Measurements from ENCODE around the gene TTBK2. TPM values are rescaled to one million over a fixed set of nuclear protein-coding genes. Genes with fewer than 3 reads are reported as not detected.

Gene TTBK2
- polyA plus RNA-seq, 3 donors = 3.7 to 9.0 (median 5.7) TPM

DNA sequence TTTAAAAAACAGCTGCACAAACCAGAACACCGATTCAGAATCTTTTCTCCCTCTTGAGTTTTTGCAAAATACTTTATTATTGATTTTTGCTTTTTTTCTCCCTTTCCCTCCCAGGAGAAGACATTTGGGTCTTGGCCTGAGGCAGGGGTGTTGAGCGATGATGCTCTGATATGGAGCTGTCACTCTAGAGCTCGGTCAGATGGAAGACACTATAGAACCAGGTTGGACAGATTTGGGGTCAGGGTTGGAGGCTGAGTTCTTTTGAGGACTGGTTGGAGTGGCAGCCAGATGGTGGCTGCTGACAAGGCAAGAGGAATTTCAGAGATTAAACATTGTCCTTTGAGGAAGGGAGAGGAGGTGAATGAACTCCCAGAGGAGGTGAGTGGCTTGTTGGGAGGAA, 200.5 kb downstream of the TTBK2 start:
- intact Hi-C loops (cut with micrococcal nuclease) = no loop called here
- Histone ChIP-seq H2AFZ (ENCODE audit: insufficient read depth, low read depth, low read length, poor library complexity, severe bottlenecking) (no peak overlapping the region), H3K27ac (ENCODE audit: low read depth in 1 of 2, low read length in 2 of 2) (no peak overlapping the region), H4K20me1 (ENCODE audit: insufficient read depth, low read length) (no peaks in the 10 kb centered on the region), H3K4me2 (replicated peaks; ENCODE audit: extremely low read depth, low read length, poor library complexity, severe bottlenecking) (no peak overlapping the region), H3K27me3 (ENCODE audit: control insufficient read depth in 2 of 2, insufficient read depth in 2 of 2, low read length in 2 of 2) (no peaks in the 10 kb centered on the region), H3K4me1 (ENCODE audit: control insufficient read depth in 1 of 2, insufficient read depth in 2 of 2, low read length in 2 of 2) (no peaks in the 10 kb centered on the region), H3K9me3 (replicated peaks in 1 of 2; ENCODE audit: control insufficient read depth in 1 of 2, insufficient read depth in 1 of 2, low read length in 2 of 2) (no peaks in the 10 kb centered on the region), H3K36me3 (replicated peaks in 1 of 2; ENCODE audit: control insufficient read depth in 1 of 2, insufficient read depth in 2 of 2, low read length in 2 of 2) (peaks cover 30 to 53% of the 10 kb centered on the region in 2 donors), H3K79me2 (ENCODE audit: insufficient read depth, low read length) (no peaks in the 10 kb centered on the region), H3K4me3 (replicated peaks in 1 of 3; ENCODE audit: low read depth in 2 of 3, low read length in 3 of 3) (no peak overlapping the region), H3K9ac (ENCODE audit: insufficient read depth, low read length, poor library complexity, severe bottlenecking) (no peak overlapping the region)
- H3K9me3 Mint-ChIP-seq = peaks cover 0 to 3% (median 0%) of the 10 kb centered on the region in 7 donors
- no peaks in the 10 kb centered on the region for H3K4me1 Mint-ChIP-seq
- no peak for DNase-seq
- no peak overlapping the region for H3K27ac Mint-ChIP-seq
- peaks cover 35 to 46% of the 10 kb centered on the region in 2 donors for H3K36me3 Mint-ChIP-seq
- 100% methylated on average over 1 of the region's 3 CpGs for WGBS (ENCODE audit: insufficient coverage)
- TF ChIP-seq, protein P1, sequence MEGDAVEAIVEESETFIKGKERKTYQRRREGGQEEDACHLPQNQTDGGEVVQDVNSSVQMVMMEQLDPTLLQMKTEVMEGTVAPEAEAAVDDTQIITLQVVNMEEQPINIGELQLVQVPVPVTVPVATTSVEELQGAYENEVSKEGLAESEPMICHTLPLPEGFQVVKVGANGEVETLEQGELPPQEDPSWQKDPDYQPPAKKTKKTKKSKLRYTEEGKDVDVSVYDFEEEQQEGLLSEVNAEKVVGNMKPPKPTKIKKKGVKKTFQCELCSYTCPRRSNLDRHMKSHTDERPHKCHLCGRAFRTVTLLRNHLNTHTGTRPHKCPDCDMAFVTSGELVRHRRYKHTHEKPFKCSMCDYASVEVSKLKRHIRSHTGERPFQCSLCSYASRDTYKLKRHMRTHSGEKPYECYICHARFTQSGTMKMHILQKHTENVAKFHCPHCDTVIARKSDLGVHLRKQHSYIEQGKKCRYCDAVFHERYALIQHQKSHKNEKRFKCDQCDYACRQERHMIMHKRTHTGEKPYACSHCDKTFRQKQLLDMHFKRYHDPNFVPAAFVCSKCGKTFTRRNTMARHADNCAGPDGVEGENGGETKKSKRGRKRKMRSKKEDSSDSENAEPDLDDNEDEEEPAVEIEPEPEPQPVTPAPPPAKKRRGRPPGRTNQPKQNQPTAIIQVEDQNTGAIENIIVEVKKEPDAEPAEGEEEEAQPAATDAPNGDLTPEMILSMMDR (IDR thresholded peaks at IDR 0.05) = no peak
- no peak overlapping the region for H3K4me3 Mint-ChIP-seq
- H3K27me3 Mint-ChIP-seq (ENCODE audit: low read depth in 3 of 3) = no peaks in the 10 kb centered on the region

DNA sequence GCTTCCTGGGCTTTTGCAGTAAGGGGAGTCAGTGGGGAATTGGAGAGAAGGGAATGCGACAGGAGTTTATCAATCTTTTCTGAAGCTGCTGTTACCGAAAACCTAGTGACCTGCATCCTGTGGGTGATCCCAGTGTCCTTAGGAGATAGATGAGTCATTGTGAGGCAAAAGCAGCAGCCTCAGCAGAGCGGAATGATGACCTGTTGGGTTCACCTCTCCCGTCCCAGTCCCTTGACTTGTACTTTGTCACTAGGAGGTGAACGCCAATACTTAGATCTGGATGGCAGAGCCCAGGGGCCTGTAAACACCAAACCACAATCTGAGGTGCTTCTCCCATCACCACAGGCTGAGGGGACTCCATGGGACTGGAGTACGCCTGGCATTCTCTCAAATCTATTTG, 201.5 kb downstream of the TTBK2 start:
- Mint-ChIP-seq H3K27ac (peak overlapping the region in 1 of 7 donors; percentile 21), H3K36me3 (peaks cover 25 to 35% of the 10 kb centered on the region in 2 donors), H3K4me3 (no peak overlapping the region), H3K4me1 (no peaks in the 10 kb centered on the region), H3K9me3 (peaks cover 0 to 3% (median 0%) of the 10 kb centered on the region in 7 donors), H3K27me3 (ENCODE audit: low read depth in 3 of 3) (peaks cover 0 to 2% (median 0%) of the 10 kb centered on the region in 3 donors)
- no peaks in the 10 kb centered on the region for H3K79me2 ChIP-seq (ENCODE audit: insufficient read depth, low read length)
- no peak overlapping the region for H2AFZ ChIP-seq (ENCODE audit: insufficient read depth, low read depth, low read length, poor library complexity, severe bottlenecking)
- peaks cover 20 to 42% of the 10 kb centered on the region in 2 donors for H3K36me3 ChIP-seq (replicated peaks in 1 of 2; ENCODE audit: control insufficient read depth in 1 of 2, insufficient read depth in 2 of 2, low read length in 2 of 2)
- H3K9ac ChIP-seq (ENCODE audit: insufficient read depth, low read length, poor library complexity, severe bottlenecking) = no peak overlapping the region
- no peaks in the 10 kb centered on the region for H3K4me1 ChIP-seq (ENCODE audit: control insufficient read depth in 1 of 2, insufficient read depth in 2 of 2, low read length in 2 of 2)
- no peak overlapping the region for H3K4me2 ChIP-seq (replicated peaks; ENCODE audit: extremely low read depth, low read length, poor library complexity, severe bottlenecking)
- no peak overlapping the region for H3K27ac ChIP-seq (ENCODE audit: low read depth in 1 of 2, low read length in 2 of 2)
- no peaks in the 10 kb centered on the region for H3K27me3 ChIP-seq (ENCODE audit: control insufficient read depth in 2 of 2, insufficient read depth in 2 of 2, low read length in 2 of 2)
- no peaks in the 10 kb centered on the region for H3K9me3 ChIP-seq (replicated peaks in 1 of 2; ENCODE audit: control insufficient read depth in 1 of 2, insufficient read depth in 1 of 2, low read length in 2 of 2)
- intact Hi-C loops (cut with micrococcal nuclease) = no loop called here
- 97% methylated on average over 6 of the region's 6 CpGs for WGBS (ENCODE audit: insufficient coverage)
- H4K20me1 ChIP-seq (ENCODE audit: insufficient read depth, low read length) = no peaks in the 10 kb centered on the region
- DNase-seq = no peak
- TF ChIP-seq, protein P1 (IDR thresholded peaks at IDR 0.05) = no peak
- H3K4me3 ChIP-seq (replicated peaks in 1 of 3; ENCODE audit: low read depth in 2 of 3, low read length in 3 of 3) = no peak overlapping the region
